Astrocyte of the spinal cord (primary cell): ENCODE data around the gene MTCL1.
A peak's percentile ranks its signal among the peaks of the same experiment; 100 is the strongest.

ENCODE experiments used
- DNase-seq: peaks from one replicate; pipeline ENCODE4 v3.0.0; 2011; ENCODE audit warnings: low read depth, low spot score
- H3K4me3 ChIP-seq: 2 replicates; pipeline ENCODE4 v1.5.1; 2011; ENCODE audit warnings: low read depth, mild to moderate bottlenecking, low read length, moderate library complexity
- CTCF ChIP-seq: IDR thresholded peaks from 2 replicates; pipeline ENCODE4 v1.5.1; 2012; ENCODE audit warnings: low read depth, mild to moderate bottlenecking, low read length, inconsistent platforms
- in situ Hi-C: cut with HindIII; loops from 2 replicates; pipeline ENCODE4 v1.10.0; 2017; ENCODE audit warnings: low sequenced_read_pairs

MTCL1 gene

DNA sequence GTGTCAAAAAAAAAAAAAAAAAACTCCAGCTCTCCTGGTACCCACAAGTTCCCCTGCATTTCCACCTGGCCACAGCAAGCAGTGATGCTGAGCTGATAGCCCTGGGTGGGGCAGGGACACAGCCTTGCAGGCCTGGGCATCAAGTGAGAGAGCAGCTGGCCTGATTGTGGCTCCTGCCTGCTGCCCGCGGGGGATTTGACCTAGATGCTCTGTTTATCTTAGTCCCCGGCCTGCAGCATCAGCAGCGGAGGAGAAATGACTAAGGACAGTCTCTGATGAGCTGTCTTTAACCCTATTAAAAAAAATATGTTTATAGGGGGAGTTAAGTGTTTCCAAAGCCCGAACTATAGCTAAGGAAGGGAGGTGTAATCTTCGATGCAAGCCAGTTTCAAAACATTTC lies 102.6 kb downstream of the MTCL1 start:
- in situ Hi-C loops: no loop called here
- no peak for TF ChIP-seq CTCF
- no peak for DNase-seq
- H3K4me3 ChIP-seq: no peak overlapping the region

DNA sequence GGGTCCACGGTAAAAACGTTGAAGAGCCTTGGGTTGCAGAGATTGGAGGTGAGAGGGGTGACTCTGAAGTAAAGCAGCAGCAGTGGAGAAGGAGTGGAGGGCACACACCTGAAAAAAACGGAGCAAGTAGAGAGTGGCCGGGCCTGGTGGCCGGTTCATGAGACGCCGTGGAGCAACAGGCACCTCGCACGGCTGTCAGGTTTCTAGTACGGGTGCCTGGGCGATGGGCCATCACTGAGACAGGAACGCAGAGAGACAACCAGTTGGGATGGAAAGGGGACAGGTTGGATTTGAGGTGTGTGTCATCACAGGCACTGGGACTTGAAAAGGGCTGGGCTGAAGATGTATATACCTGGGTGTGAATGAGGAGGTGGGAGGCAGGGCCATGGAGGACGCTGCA lies 104.2 kb downstream of the MTCL1 start:
- H3K4me3 ChIP-seq: no peak overlapping the region
- in situ Hi-C loops: no loop called here
- DNase-seq: no peak
- TF ChIP-seq CTCF: no peak

DNA sequence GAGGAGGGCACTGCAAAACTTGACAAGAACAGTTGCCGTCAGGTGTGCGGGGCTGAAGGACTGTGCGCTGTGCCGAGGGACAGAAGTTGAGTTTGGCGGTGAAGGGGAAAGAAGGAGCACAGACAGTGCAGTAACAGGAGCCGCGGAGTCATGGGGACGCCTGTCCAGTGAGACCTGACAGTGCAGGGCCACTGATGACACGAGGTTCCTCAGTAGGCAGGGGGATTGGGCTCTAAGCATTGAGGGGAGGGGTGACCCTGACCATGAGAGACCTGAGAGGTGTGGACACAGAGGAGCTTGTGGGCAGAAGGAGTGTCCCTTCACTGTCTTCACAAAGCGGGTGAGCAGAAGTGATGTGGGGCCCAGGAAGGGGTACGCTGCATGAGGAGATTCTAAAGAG lies 104.8 kb downstream of the MTCL1 start:
- no peak for TF ChIP-seq CTCF
- no peak overlapping the region for H3K4me3 ChIP-seq
- DNase-seq: no peak
- in situ Hi-C loops: no loop called here

DNA sequence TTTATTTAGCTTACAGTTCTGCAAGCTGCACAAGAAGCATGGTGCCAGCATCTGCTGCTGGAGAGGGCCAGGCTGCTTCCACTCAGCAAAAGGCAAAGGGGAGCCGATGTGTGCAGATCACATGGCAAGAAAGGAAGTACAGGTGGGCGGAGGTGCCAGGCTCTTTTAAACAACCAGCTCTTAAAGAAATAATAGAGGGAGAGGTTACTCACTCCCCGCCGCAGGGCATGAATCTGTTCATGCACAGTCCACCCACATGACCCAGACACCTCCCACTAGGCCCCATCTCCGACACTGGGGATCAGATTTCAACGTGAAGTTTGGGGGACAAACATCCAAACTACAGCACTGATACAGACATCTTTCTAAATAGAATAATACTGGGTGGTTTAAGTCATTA lies 105.8 kb downstream of the MTCL1 start:
- DNase-seq: no peak
- H3K4me3 ChIP-seq: no peak overlapping the region
- TF ChIP-seq CTCF: no peak
- in situ Hi-C loops: no loop called here

GRCh38 chr18:8812631-8813030 lies 107.3 kb downstream of the MTCL1 start:
- H3K4me3 ChIP-seq: no peak overlapping the region
- peak; percentile 47 for DNase-seq
- in situ Hi-C loops: no loop called here
- no peak for TF ChIP-seq CTCF

DNA sequence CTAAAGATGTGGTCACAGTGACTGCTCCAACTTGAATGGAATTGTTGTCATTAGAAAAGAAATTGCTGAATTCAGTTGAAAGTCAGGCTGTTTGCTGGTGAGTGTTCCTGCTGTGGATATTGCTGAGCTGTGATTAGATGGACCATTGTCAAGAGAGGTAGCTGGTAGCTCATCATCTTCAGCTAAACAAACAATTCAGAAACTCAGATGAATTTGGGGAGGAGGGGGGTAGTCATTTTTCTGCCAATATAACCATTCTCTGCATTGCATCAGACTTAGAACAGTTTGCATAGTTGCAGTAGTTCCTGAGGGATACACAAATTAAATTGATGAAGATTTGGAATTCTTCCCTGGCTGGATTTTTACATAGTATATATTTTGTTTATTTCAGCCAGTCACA lies 108.3 kb downstream of the MTCL1 start:
- TF ChIP-seq CTCF: no peak
- DNase-seq: no peak
- in situ Hi-C loops: no loop called here
- H3K4me3 ChIP-seq: no peak overlapping the region

DNA sequence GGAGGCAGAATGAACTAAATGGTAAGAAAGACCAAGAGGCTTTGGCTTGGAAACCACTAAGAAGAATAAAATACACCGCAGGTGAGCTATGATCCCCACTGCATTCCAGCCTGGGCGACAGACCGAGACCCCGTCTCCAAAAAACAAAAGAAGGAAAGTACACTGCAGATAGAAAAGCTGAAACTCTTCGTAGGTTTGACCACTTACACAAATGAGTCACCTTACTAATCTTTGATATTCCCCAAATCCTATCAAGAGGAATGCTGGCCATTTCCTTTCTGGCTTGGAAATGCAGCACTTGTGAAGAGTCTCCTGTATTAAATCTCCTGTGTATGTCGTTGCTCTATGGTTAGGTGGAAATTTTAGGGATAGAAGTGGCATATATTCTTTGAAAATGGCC lies 108.8 kb downstream of the MTCL1 start:
- H3K4me3 ChIP-seq: no peak overlapping the region
- in situ Hi-C loops: no loop called here
- no peak for TF ChIP-seq CTCF
- peak; percentile 62 for DNase-seq
